ENCODE data around the gene ATF6. TPM values are rescaled to one million over a fixed set of nuclear protein-coding genes. Genes with fewer than 3 reads are reported as not detected.

The ATF6 gene
- total RNA-seq, 1 donor from 2014 or later = 20.6 TPM

DNA sequence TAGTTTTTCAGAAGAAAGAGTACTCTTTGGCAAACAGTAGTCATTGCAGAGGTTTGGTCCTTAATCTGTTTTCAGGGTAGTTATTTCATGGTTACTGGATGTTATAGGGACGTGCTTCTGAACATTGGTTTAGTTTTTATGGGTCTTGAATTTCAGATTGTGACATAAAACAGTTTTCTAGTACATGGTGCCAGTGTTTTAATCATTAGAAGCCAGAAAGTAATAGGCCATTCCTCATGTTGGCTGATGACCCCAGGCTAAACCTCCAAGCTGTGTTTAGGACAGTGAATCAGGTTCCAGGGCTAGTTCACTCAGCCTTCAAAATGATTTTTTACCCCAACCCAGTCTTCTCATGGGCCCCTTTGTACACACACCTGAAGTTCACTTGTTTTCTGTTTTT is 184.3 kb downstream of the ATF6 start:
- no peak overlapping the region for H3K4me3 ChIP-seq (ENCODE audit: low read depth, low read length)
- no peak for DNase-seq (ENCODE audit: low read depth)
- no peak for TF ChIP-seq CTCF (conservative IDR thresholded peaks at IDR 0.05; ENCODE audit: low read depth, low read length)

DNA sequence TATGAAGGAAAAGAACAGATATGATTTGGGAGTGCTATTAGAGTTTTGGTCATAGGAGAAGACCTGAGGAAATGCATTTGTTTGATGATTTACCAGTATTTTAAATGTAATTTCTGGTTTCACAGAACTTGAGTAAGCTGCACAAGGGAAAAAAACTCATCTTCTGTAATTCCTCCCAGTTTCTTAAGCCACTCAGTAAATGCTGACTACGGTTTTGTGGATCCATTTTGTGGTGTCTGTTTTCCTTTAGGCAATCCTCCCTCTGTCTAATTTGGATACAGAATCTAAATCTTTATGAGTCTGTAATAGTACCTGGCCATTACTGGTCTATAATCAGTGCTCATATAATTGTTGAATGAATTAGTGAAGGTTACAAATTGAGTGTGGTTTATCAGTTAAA is 185.5 kb downstream of the ATF6 start:
- no peak for TF ChIP-seq CTCF (conservative IDR thresholded peaks at IDR 0.05; ENCODE audit: low read depth, low read length)
- H3K4me3 ChIP-seq (ENCODE audit: low read depth, low read length) = no peak overlapping the region
- DNase-seq (ENCODE audit: low read depth) = no peak

DNA sequence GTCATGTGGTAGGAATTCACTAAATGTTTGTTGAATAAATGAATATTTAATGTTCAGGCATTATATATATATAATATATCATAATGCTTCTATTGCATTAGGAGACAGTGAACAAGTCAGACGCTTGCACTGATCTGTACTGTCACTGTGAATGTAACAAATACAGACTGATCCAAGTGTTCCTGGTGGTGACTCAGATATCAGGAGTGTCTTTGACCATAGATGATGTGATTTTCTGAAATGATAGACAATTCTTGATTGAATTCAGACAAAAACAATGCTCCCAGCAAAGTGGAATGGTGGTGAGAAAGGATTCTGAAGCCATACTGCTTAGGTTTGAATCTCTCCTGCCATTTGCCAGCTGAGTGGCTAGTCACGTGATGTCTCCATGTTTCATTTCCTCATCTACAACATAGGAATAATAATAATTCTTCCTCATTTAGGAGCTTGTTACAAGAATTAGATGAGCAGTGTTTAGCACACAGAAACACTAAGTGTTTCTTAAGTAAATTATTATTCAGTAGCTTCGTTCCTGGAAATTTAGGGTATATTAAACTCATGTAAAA is 186.6 kb downstream of the ATF6 start:
- no peak overlapping the region for H3K4me3 ChIP-seq (ENCODE audit: low read depth, low read length)
- no peak for DNase-seq (ENCODE audit: low read depth)
- no peak for TF ChIP-seq CTCF (conservative IDR thresholded peaks at IDR 0.05; ENCODE audit: low read depth, low read length)

- no peak overlapping the region for H3K4me3 ChIP-seq (ENCODE audit: low read depth, low read length)
- no peak for TF ChIP-seq CTCF (conservative IDR thresholded peaks at IDR 0.05; ENCODE audit: low read depth, low read length)
- no peak for DNase-seq (ENCODE audit: low read depth)
Measured at GRCh38 chr1:161953256-161953920, 187.3 kb downstream of the ATF6 start.

DNA sequence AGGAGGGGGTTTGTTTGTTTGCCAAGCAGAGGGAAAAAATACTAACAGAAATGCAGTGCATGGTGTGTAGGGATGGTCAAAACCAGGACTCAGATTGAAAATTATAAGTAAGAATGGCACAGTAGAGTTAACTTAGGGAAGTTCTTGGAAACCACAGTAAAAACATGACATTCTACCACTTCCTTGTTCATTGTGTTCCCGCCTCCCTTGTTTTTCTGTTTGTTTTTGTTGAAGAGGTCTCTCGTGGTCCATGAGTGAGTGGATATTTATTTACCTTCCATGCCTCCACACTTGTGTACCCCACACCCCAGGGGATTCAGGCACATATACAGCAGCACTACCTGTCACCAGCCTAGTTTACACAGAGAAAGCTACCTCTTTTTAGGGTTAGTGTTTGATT is 187.9 kb downstream of the ATF6 start:
- TF ChIP-seq CTCF (conservative IDR thresholded peaks at IDR 0.05; ENCODE audit: low read depth, low read length) = no peak
- H3K4me3 ChIP-seq (ENCODE audit: low read depth, low read length) = no peak overlapping the region
- no peak for DNase-seq (ENCODE audit: low read depth)

DNA sequence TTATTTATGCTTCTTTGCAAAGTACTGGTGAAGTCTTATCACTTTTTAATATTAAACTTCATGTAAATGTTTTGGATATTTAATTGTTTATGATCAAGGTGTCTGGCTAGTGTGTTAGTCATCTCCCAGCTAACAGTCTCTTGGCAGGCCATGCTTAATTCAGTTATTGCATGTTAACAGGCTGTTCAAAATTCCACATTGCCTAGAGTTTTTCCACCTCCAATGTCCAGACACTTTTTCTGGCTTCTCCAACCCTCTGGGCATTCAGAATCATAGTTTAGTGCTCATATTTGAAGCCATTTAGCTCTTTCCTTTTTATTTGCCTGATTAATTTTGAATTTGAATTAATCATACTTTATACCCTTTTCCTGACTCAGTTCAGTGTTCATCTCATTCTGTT is 188.3 kb downstream of the ATF6 start:
- no peak for TF ChIP-seq CTCF (conservative IDR thresholded peaks at IDR 0.05; ENCODE audit: low read depth, low read length)
- H3K4me3 ChIP-seq (ENCODE audit: low read depth, low read length) = no peak overlapping the region
- no peak for DNase-seq (ENCODE audit: low read depth)

GRCh38 chr1:161955606-161956005 is 189.5 kb downstream of the ATF6 start:
- TF ChIP-seq CTCF (conservative IDR thresholded peaks at IDR 0.05; ENCODE audit: low read depth, low read length) = no peak
- DNase-seq (ENCODE audit: low read depth) = no peak
- no peak overlapping the region for H3K4me3 ChIP-seq (ENCODE audit: low read depth, low read length)

Data from epithelial cell of proximal tubule (primary cell).